HG03439 (cell line): ENCODE data around the gene GMIP.
"Not testable (repeated sequence)": the region's sequence is repeated elsewhere in the genome, so short reads cannot be mapped to it uniquely, and the experiment has no call there.

Experiments used
- ATAC-seq: cut with Tn5 transposase; IDR thresholded peaks from one replicate; pipeline ENCODE4 v1.9.1; 2021; ENCODE audit warnings: mild to moderate bottlenecking, moderate library complexity; ENCODE audit not compliant: unreplicated experiment

The GMIP gene

GRCh38 chr19:19643158-19644053, at the start of gene GMIP:
GMIP (minus strand) TSS chr19:19643657; CDS start chr19:19643529, 128 bp downstream.
- ATAC-seq = peak; percentile 51

GRCh38 chr19:19691683-19692082, 48.2 kb upstream of the GMIP start:
- ATAC-seq = no peak

GRCh38 chr19:19689023-19689422, 45.6 kb upstream of the GMIP start:
- not testable (repeated sequence) for ATAC-seq

GRCh38 chr19:19687090-19687489, 43.6 kb upstream of the GMIP start:
- no peak for ATAC-seq

- ATAC-seq = no peak
Observed at GRCh38 chr19:19686580-19686979, 43.1 kb upstream of the GMIP start.

GRCh38 chr19:19686119-19686518, 42.7 kb upstream of the GMIP start:
- ATAC-seq = not testable (repeated sequence)

- ATAC-seq = no peak
Observed at GRCh38 chr19:19679176-19680073, 36.0 kb upstream of the GMIP start.

GRCh38 chr19:19677579-19677978, 34.1 kb upstream of the GMIP start:
- no peak for ATAC-seq

GRCh38 chr19:19674315-19674714, 30.9 kb upstream of the GMIP start:
- no peak for ATAC-seq

GRCh38 chr19:19672816-19673215, 29.4 kb upstream of the GMIP start:
- no peak for ATAC-seq

- no peak for ATAC-seq
Observed at GRCh38 chr19:19670070-19670551, 26.7 kb upstream of the GMIP start.

- peak; percentile 69 for ATAC-seq
Observed at GRCh38 chr19:19668230-19669012, 25.0 kb upstream of the GMIP start, which contains the start of gene ZNF101. ZNF101 (plus strand) TSS chr19:19668839; CDS start chr19:19668964, 125 bp downstream.

- not testable (repeated sequence) for ATAC-seq
Observed at GRCh38 chr19:19665420-19665948, 22.0 kb upstream of the GMIP start.

- peak; percentile 57 for ATAC-seq
Observed at GRCh38 chr19:19663256-19664120, 20.0 kb upstream of the GMIP start, which contains the start of gene ATP13A1. ATP13A1 (minus strand) TSS chr19:19663676; CDS start chr19:19663666, 10 bp downstream.

GRCh38 chr19:19662871-19663255, 19.4 kb upstream of the GMIP start:
- ATAC-seq = no peak

- ATAC-seq = no peak
Observed at GRCh38 chr19:19662344-19662743, 18.9 kb upstream of the GMIP start.

GRCh38 chr19:19661675-19662251, 18.3 kb upstream of the GMIP start:
- peak; percentile 35 for ATAC-seq

- no peak for ATAC-seq
Observed at GRCh38 chr19:19661141-19661674, 17.8 kb upstream of the GMIP start.
